Liver (tissue), 1 donor: ENCODE results near the gene CLCN7.

ENCODE experiments used
- ZBTB33 ChIP-seq: IDR thresholded peaks from 2 replicates; pipeline ENCODE4 v1.6.1; 2016; ENCODE audit warnings: antibody characterized with exemption
- TF ChIP-seq, protein P1 (sequence below): IDR thresholded peaks from 2 replicates; pipeline ENCODE4 v1.6.1; 2016; ENCODE audit warnings: antibody characterized with exemption, mild to moderate bottlenecking

- no peak for TF ChIP-seq ZBTB33
- TF ChIP-seq, protein P1, sequence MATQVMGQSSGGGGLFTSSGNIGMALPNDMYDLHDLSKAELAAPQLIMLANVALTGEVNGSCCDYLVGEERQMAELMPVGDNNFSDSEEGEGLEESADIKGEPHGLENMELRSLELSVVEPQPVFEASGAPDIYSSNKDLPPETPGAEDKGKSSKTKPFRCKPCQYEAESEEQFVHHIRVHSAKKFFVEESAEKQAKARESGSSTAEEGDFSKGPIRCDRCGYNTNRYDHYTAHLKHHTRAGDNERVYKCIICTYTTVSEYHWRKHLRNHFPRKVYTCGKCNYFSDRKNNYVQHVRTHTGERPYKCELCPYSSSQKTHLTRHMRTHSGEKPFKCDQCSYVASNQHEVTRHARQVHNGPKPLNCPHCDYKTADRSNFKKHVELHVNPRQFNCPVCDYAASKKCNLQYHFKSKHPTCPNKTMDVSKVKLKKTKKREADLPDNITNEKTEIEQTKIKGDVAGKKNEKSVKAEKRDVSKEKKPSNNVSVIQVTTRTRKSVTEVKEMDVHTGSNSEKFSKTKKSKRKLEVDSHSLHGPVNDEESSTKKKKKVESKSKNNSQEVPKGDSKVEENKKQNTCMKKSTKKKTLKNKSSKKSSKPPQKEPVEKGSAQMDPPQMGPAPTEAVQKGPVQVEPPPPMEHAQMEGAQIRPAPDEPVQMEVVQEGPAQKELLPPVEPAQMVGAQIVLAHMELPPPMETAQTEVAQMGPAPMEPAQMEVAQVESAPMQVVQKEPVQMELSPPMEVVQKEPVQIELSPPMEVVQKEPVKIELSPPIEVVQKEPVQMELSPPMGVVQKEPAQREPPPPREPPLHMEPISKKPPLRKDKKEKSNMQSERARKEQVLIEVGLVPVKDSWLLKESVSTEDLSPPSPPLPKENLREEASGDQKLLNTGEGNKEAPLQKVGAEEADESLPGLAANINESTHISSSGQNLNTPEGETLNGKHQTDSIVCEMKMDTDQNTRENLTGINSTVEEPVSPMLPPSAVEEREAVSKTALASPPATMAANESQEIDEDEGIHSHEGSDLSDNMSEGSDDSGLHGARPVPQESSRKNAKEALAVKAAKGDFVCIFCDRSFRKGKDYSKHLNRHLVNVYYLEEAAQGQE: no peak
These were observed 66.5 kb downstream of the CLCN7 start for GRCh38 chr16:1408171-1408837.
